A673 (cell line): Measurements from ENCODE around the gene STARD9.

Source experiments
- CTCF ChIP-seq: fragments of 300-800, 200-600 bp; sonication (generic); conservative IDR thresholded peaks from 2 replicates; pipeline ENCODE4 v1.5.1; 2017; ENCODE audit warnings: low read depth, mild to moderate bottlenecking, antibody characterized with exemption, low read length, moderate library complexity, mixed read lengths
- EZH2 ChIP-seq: fragments of 200-600 bp; sonication (generic); IDR thresholded peaks from 2 replicates; pipeline ENCODE4 v1.6.1; 2017; ENCODE audit warnings: borderline replicate concordance, low read depth, mild to moderate bottlenecking, mixed read lengths, antibody characterized with exemption, low read length; ENCODE audit not compliant: poor library complexity, severe bottlenecking

- TF ChIP-seq CTCF, result no peak
- no peak for TF ChIP-seq EZH2
These were observed 17.3 kb downstream of the STARD9 start for GRCh38 chr15:42592716-42593115.
